Stimulated activated CD8-positive, alpha-beta memory T cell treated with anti-CD3 and anti-CD28 coated beads, Interleukin-7, amount 100 ng/mL, for 48 hours (primary cell): ENCODE results near the gene FRAS1.
"Not testable (repeated sequence)": the region's sequence is repeated elsewhere in the genome, so short reads cannot be mapped to it uniquely, and the experiment has no call there.

Experiments
- DNase-seq, 2 donors: peaks; one replicate each; pipeline ENCODE4 v3.0.0-alpha.2; 2020; ENCODE audit warnings: low read depth in 1 of 2; ENCODE audit errors: extremely low read depth in 1 of 2

Gene FRAS1

GRCh38 chr4:78417603-78418002 is 360.5 kb downstream of the FRAS1 start:
- no peak for DNase-seq

- DNase-seq: no peak
These were observed 361.3 kb downstream of the FRAS1 start for GRCh38 chr4:78418406-78418805.

DNA sequence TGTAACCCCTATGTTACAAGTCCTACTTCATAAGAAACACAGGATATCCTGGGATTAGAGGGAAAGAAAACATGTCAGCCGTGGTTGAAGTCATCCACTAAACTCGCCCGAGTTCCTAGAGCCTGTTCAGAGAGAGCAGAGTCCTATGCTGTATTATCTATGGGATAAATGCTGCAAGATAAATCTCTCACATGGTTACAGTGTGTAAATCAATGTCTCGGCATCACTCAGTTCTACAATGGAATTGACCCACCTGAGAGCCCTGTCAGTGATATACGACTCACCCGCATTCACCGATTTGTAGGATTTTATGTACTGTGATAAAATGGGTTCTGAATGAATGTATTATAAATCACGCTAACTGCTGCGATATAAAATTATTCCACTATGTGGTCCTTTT is 366.7 kb downstream of the FRAS1 start:
- DNase-seq: no peak

- no peak for DNase-seq
These were observed 367.3 kb downstream of the FRAS1 start for GRCh38 chr4:78424461-78424860.

GRCh38 chr4:78426972-78427371 is 369.8 kb downstream of the FRAS1 start:
- no peak for DNase-seq

DNA sequence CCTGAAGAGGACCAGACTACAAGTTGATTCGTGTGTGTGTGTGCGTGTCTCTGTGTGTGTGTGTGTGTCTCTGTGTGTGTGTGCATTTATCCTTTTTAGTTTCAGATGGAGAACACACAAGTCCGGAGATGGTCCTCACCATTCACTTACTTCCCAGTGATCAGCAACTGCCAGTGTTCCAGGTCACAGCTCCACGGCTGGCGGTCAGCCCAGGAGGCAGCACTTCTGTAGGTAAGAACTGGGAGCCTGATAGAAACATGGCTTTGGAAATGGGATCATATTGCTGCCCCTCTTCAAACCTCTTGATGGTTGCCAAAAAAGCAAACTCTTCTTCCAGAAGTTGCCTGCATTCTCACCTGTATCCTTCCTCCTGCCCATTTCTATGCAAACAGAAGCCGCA is 371.9 kb downstream of the FRAS1 start:
- no peak for DNase-seq

GRCh38 chr4:78432896-78433295 is 375.8 kb downstream of the FRAS1 start:
- no peak for DNase-seq

DNA sequence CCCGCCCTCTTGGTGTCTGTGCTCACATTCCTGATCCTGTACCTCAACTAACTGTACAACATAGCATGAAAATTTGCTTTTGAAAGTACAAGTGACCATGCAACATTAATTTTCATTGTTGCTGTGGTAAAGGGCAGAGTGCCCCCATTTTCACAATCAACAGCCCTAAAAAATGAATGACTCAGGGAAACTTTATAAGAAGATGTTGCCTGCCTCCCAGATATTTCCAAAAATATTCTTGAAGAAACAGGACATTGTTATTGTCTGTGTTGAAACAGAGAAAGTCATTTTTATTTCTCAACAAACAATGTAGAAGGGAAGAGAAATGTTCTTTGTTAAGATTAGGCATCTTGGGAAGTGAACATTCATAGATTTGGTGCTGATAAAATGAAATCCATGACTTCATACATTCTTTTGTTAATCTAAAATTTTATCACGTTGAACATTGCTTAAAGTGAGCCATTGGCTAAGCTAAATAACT is 380.5 kb downstream of the FRAS1 start:
- no peak for DNase-seq

DNA sequence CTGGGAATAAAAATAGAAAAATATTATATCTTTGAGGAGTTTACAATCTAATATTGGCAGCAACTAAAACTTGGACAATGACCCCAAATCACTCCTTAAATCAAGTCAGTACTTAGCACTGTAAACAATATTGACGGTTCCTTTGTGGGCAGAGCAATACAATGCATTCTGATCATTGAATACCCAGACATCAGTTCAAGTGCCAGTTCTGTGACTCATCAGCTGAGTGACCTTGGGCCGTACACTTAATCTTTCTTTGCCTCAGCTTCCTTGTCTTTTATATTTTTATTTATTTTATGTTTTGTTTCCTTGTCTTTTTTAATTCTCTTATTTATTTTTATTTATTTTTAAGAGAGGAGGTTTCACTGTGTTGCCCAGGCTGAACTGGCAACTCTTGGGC is 382.2 kb downstream of the FRAS1 start:
- DNase-seq: no peak

DNA sequence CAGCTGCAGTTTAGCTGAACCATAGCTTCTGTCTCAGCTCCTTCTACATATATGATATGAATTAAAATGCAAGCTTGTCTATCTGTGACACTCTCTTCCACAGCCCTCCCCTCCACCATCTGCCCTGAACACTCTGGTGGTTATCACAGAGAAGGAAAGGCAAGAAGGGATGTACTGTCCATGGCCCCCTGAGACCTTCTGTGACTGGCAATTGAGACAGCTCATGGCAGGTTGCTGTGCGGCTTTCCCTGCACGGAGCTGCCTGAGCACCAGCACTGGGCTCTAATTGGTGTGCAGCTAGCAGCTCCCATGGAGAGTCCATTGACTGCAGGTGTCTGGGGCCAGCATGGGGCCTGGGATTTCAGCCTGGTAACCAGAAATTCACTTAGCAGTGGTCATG is 384.6 kb downstream of the FRAS1 start:
- DNase-seq: no peak

- no peak for DNase-seq
These were observed 389.5 kb downstream of the FRAS1 start for GRCh38 chr4:78446619-78447018.

GRCh38 chr4:78451407-78451806 is 394.3 kb downstream of the FRAS1 start:
- DNase-seq: no peak

GRCh38 chr4:78454016-78454415 is 396.9 kb downstream of the FRAS1 start:
- no peak for DNase-seq

GRCh38 chr4:78457751-78458150 is 400.6 kb downstream of the FRAS1 start:
- no peak for DNase-seq

GRCh38 chr4:78459327-78459726 is 402.2 kb downstream of the FRAS1 start:
- DNase-seq: no peak

GRCh38 chr4:78460368-78460767 is 403.2 kb downstream of the FRAS1 start:
- no peak for DNase-seq

DNA sequence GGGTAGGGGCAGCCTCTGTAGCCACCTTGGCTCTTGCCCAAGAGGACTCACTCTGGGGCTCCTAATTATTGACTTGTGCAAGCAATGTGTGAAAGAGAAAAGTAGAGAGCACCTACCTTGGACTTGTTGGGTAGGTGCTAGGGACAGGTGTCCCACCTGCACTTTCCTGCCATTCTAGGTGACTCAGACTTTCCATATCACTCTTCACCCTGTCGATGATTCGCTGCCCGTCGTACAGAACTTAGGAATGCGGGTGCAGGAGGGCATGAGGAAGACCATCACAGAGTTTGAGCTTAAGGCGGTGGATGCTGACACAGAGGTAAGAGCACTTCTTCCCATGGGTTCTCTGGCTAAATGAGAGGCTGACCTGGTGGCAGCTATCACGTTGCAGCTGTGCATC is 407.1 kb downstream of the FRAS1 start:
- DNase-seq: no peak

GRCh38 chr4:78467223-78467622 is 410.1 kb downstream of the FRAS1 start:
- not testable (repeated sequence) for DNase-seq

DNA sequence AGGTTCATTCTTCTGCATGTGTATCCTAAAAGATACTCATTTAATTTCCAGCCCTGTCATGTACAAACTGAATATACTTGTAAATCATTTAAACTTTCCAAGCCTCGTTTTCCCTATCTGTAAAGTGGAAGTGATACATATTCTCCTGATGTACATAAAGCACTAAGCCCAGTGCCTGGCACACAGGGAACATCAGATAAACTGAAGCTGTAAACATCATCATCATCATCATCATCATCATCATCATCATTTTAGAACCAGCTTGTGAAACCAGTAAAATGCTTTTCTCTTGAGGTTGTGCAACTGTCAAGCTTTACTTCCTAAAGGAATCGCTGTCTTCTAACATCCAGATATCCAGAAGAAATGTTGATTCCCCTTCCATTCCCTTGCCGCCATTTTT is 411.1 kb downstream of the FRAS1 start:
- no peak for DNase-seq

DNA sequence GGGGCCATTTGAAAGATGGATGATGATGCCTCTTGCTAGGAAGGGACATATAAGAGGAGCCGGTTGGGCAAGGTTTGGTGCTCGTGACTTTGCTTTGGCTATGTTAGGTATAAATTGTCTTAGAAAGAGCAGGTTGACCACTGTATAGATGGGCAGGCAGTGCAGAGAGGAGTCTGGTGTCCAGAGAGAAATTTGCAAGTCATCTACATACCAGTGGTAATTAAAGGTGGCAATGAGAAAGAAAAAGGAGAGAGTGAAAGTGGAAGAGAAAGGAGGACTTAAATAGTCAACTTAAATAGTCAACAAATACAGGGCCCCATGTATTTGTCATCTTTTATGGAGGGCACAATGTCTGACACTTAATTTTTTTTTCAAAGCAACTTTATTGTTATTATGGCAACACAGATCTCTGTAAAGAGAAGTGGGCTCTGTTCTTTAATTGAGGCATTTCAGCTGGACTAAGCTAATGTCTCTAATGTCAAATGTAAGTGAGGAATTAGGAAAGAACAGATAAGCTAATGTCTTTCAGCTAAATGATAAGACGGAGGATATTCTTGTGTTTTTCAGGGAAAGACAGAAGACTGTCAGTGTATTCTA is 419.1 kb downstream of the FRAS1 start:
- DNase-seq: no peak

GRCh38 chr4:78477276-78477675 is 420.2 kb downstream of the FRAS1 start:
- no peak for DNase-seq

DNA sequence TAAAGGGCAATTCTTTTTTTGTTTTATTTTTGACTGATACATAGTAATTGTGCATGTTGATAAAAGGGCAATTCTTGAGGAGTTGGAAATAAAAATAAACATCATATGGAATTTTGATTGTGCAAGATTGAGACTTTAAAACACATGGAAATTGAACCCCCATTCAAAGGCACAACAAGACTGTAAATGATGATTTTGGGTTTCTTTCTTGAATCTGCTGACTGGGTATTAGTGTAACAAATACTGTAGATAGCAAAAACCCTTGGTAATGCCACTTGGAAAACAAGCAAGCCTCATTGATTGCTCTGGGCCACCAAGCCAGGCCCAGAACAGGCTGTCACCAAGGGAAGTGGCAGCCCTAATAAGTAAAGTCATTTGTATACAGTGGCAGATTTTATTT is 421.4 kb downstream of the FRAS1 start:
- no peak for DNase-seq

DNA sequence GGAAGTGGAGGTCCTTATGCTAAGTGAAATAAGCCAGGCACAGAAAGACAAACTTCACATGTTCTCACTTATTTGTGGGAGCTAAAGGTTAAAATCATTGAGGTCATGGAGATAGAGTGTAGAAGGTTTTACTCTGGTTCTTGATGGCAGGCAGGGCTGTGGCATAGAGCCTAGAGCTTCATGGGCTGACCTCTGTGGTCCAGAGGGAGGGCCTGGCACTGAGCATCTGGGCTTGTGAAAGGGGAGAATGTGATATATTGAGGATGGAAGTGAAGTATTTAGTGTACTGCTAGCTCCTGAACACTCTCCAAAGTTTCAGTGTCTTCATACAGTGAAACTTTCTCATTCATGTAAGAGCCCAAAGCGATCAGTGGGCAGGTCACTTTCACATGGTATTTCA is 423.2 kb downstream of the FRAS1 start:
- no peak for DNase-seq
